ENCODE measurements around the gene ZSCAN30.

GRCh38 chr18:35215026-35215425, 75.0 kb downstream of the ZSCAN30 start:
- TF ChIP-seq, protein P1, sequence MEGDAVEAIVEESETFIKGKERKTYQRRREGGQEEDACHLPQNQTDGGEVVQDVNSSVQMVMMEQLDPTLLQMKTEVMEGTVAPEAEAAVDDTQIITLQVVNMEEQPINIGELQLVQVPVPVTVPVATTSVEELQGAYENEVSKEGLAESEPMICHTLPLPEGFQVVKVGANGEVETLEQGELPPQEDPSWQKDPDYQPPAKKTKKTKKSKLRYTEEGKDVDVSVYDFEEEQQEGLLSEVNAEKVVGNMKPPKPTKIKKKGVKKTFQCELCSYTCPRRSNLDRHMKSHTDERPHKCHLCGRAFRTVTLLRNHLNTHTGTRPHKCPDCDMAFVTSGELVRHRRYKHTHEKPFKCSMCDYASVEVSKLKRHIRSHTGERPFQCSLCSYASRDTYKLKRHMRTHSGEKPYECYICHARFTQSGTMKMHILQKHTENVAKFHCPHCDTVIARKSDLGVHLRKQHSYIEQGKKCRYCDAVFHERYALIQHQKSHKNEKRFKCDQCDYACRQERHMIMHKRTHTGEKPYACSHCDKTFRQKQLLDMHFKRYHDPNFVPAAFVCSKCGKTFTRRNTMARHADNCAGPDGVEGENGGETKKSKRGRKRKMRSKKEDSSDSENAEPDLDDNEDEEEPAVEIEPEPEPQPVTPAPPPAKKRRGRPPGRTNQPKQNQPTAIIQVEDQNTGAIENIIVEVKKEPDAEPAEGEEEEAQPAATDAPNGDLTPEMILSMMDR (IDR thresholded peaks at IDR 0.05), result no peak
- no peak for TF ChIP-seq POLR2A (IDR thresholded peaks at IDR 0.05)
